CD8-positive, alpha-beta memory T cell (primary cell): ENCODE measurements around the gene CYP26C1. TPM values are rescaled to one million over a fixed set of nuclear protein-coding genes. Genes with fewer than 3 reads are reported as not detected.

Experiments
- polyA plus RNA-seq: library from polyadenylated mRNA; unstranded; fragments of 300-500 nt; fragmentation: Illumina TruSeq; gene quantifications from one replicate; pipeline ENCODE4 v1.2.3, GENCODE V29; 2021
- total RNA-seq, 2 experiments: library from RNA; stranded (reverse); gene quantifications; one replicate each; pipeline ENCODE4 v1.2.3, GENCODE V29; 2021

The CYP26C1 gene
- total and polyA plus RNA-seq, 3 experiments from 2014 or later: not detected

Other genes starting within 250 kb of the CYP26C1 start
- 10 to 100 TPM; 10.6 to 10.9 TPM for gene EXOC6, start 212.3 kb upstream of the CYP26C1 start, total RNA-seq
- gene EXOC6, start 212.3 kb upstream of the CYP26C1 start, polyA plus RNA-seq: 7.3 TPM
- not detected for gene CYP26A1, start 13.1 kb downstream of the CYP26C1 start, total RNA-seq
- not detected for gene CYP26A1, start 13.1 kb downstream of the CYP26C1 start, polyA plus RNA-seq